Measurements from ENCODE around the gene B4GALT6. TPM values are rescaled to one million over a fixed set of nuclear protein-coding genes. Genes with fewer than 3 reads are reported as not detected.

B4GALT6 gene
- total and polyA plus RNA-seq, 2 of the 8 experiments (the other 6 are each of a cell fraction or from before 2014, with no cell fraction given) = 6.3 to 41.5 TPM

Other genes starting within 250 kb of the B4GALT6 start
- 0.06 and 0.07 TPM in 2 replicates for gene DSG3, start 236.8 kb downstream of the B4GALT6 start, total RNA-seq (2021; fragmentation: NEBNext Ultra II Directional; extraction: Animal tissue kit (Norgen Biotek cat#: 25700))
- 0.02 and 0.03 TPM in 2 replicates for gene DSG3, start 236.8 kb downstream of the B4GALT6 start, polyA plus RNA-seq (2011; rRNA removed)
- gene DSG2, start 186.4 kb downstream of the B4GALT6 start, total RNA-seq (2021; fragmentation: NEBNext Ultra II Directional; extraction: Animal tissue kit (Norgen Biotek cat#: 25700)) = 138 and 144 TPM in 2 replicates
- 37.4 and 60.1 TPM in 2 replicates for gene DSG2, start 186.4 kb downstream of the B4GALT6 start, polyA plus RNA-seq (2011; rRNA removed)
- not detected in 2 replicates for gene TTR, start 92.7 kb downstream of the B4GALT6 start, total RNA-seq (2021; fragmentation: NEBNext Ultra II Directional; extraction: Animal tissue kit (Norgen Biotek cat#: 25700))
- gene TTR, start 92.7 kb downstream of the B4GALT6 start, polyA plus RNA-seq (2011; rRNA removed) = not detected in 2 replicates
- not detected in 2 replicates for gene SLC25A52, start 76.3 kb upstream of the B4GALT6 start, total RNA-seq (2021; fragmentation: NEBNext Ultra II Directional; extraction: Animal tissue kit (Norgen Biotek cat#: 25700))
- not detected in 2 replicates for gene SLC25A52, start 76.3 kb upstream of the B4GALT6 start, polyA plus RNA-seq (2011; rRNA removed)

Data from H1 (cell line).